ENCODE results near the gene FAM13A. TPM values are rescaled to one million over a fixed set of nuclear protein-coding genes. Genes with fewer than 3 reads are reported as not detected.

The FAM13A gene
- total RNA-seq, 1 donor from 2014 or later, result 13.2 TPM

DNA sequence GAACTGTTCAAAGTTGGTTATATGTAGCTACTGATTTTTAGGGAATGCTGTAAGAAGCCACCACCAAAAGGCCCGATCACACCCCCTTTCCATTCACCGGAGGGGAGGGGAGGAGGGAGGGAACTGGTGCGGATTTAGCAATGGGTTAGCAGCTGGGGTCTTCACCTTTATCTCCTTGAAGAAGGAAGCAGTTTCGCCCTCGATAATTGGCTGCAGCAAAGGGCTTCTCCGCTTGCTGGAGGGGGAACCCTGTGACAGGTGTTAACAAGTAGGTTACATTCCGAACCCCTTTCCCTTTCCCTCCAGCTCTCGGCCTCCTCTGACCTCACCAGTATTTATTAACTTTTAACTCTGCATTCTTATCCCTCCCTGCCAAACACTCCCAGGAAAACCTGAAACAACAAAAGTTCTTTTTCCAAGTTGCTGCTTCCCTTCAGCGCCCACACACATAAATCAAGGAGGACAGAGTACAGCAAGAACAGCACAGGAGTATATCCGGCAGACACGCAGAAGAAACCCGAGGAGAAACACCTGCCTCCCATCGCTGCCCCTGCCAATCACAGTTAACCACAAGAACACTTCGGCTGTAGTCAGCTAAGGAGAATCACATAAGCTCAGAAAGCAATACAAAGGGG, 319.6 kb downstream of the FAM13A start:
- TF ChIP-seq, protein P1, sequence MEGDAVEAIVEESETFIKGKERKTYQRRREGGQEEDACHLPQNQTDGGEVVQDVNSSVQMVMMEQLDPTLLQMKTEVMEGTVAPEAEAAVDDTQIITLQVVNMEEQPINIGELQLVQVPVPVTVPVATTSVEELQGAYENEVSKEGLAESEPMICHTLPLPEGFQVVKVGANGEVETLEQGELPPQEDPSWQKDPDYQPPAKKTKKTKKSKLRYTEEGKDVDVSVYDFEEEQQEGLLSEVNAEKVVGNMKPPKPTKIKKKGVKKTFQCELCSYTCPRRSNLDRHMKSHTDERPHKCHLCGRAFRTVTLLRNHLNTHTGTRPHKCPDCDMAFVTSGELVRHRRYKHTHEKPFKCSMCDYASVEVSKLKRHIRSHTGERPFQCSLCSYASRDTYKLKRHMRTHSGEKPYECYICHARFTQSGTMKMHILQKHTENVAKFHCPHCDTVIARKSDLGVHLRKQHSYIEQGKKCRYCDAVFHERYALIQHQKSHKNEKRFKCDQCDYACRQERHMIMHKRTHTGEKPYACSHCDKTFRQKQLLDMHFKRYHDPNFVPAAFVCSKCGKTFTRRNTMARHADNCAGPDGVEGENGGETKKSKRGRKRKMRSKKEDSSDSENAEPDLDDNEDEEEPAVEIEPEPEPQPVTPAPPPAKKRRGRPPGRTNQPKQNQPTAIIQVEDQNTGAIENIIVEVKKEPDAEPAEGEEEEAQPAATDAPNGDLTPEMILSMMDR (IDR thresholded peaks at IDR 0.05), result no peak
- Histone ChIP-seq H3K27me3 (no peaks in the 10 kb centered on the region), H3K9me3 (no peaks in the 10 kb centered on the region), H3K27ac (peak overlapping the region; percentile 42 to 63), H3K36me3 (peaks cover 0 to 6% of the 10 kb centered on the region in 2 donors), H3K4me3 (peak overlapping the region in 1 of 2 donors; percentile 31), H3K4me1 (peaks cover 8 to 33% of the 10 kb centered on the region in 2 donors)
- intact Hi-C loops (cut with DNase I), result no loop called here
- no peak for DNase-seq (ENCODE audit: low spot score in 2 of 2)

DNA sequence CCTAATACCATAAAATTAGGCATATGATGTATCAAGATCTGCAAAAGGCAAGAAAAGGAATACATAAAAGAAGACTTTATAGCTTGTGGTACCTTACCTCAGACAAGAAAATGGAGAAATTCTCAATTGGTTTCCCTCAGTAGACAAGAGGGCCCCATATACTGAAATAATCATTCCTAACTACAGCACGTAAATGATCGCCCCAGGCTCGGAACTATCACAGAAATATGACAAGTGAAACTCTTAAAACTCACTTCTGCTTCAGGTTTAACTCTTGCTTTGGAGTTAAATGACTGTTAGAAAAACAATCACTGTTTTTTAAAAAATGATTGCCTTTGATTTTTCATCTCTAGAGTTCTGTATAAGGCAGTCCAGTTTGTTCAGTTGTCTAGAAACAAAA, 320.7 kb downstream of the FAM13A start:
- intact Hi-C loops (cut with DNase I), result no loop called here
- Histone ChIP-seq H3K4me3 (no peak overlapping the region), H3K27me3 (no peaks in the 10 kb centered on the region), H3K9me3 (no peaks in the 10 kb centered on the region), H3K27ac (peak overlapping the region; percentile 42 to 63), H3K36me3 (peaks cover 0 to 6% of the 10 kb centered on the region in 2 donors), H3K4me1 (peaks cover 8 to 33% of the 10 kb centered on the region in 2 donors)
- TF ChIP-seq, protein P1 (IDR thresholded peaks at IDR 0.05), result no peak
- DNase-seq (ENCODE audit: low spot score in 2 of 2), result no peak

DNA sequence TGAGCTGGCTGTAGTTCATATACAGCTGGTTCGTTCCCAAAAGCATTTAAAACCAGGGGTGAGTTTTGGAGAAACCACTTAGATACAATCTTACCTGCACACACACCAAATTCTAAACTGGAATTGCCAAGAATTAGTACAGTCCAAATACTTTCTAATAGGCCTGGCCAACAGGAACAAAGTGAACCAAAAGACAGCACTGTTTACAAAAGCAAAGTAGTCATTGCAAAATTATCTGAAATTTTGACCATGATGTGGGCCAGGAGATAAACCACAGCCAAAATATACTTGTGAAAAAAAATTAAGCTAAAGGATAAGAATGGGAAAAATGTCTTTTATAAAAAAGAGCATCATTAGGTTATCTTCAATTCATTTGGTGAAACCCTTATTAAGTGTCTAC, 321.4 kb downstream of the FAM13A start:
- Histone ChIP-seq H3K4me3 (no peak overlapping the region), H3K27me3 (no peaks in the 10 kb centered on the region), H3K9me3 (no peaks in the 10 kb centered on the region), H3K4me1 (peaks cover 8 to 33% of the 10 kb centered on the region in 2 donors), H3K27ac (peak overlapping the region; percentile 4 to 63), H3K36me3 (peaks cover 5 to 10% of the 10 kb centered on the region in 2 donors)
- no peak for DNase-seq (ENCODE audit: low spot score in 2 of 2)
- TF ChIP-seq, protein P1 (IDR thresholded peaks at IDR 0.05), result no peak
- intact Hi-C loops (cut with DNase I), result no loop called here

DNA sequence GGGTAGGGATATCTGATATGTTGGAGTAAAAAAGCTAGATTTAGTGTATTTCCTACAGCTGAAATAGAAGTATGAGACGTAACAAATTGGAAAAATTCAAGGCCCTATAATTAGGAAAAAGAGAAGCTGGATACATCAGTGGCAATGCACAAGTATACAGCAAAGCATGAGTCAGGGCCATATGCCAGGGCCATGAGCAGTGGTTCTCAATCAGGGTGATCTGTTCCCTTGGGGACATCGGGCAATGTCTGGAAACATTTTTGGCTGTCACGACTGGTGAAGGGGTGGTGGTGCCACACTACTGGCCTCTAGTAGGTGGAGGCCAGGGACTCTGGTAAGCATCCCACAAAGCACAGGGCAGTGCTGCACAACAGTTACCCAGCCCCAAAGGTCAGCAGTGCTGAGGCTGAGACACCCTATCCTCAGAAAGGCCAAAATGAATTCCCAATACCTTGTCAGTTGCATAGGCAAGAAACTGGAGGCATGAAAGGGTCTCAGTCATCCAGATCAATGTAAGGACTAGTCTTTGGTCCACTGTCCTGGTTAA, 322.5 kb downstream of the FAM13A start:
- Histone ChIP-seq H3K27ac (peak overlapping the region; percentile 6 to 55), H3K36me3 (peaks cover 8 to 14% of the 10 kb centered on the region in 2 donors), H3K4me3 (no peak overlapping the region), H3K4me1 (peaks cover 8 to 33% of the 10 kb centered on the region in 2 donors), H3K27me3 (no peaks in the 10 kb centered on the region), H3K9me3 (no peaks in the 10 kb centered on the region)
- DNase-seq (ENCODE audit: low spot score in 2 of 2), result no peak
- intact Hi-C loops (cut with DNase I), result no loop called here
- TF ChIP-seq, protein P1 (IDR thresholded peaks at IDR 0.05), result no peak

DNA sequence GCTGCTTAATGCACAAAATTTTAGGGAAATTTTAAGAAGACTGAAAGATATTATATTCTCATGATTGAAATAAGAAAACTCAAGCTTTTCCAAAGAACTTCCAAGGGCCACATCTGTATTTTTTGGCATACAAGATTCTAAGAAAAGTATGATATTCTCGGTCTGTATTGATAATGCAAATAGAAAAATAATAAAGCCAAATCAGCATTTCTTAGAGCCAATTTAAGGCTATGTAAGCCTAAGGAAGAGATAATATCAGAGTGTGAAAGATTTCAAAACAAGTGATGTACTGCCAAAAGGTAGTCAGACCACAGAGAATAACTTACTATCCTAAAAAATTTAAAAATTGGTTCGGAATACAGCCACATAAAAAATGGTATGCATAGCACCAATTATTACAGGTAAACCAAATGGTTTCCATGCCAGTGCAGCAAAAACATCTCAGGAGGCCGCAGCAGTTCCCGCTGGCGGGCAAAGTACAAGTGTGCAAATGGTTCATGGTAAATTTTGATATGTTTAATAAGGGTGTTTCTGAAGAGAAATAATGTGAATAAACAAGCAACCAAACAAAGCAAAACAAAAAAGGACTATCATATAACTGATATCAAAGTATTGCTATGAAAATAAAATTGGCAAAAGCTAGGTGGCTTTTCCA, 324.1 kb downstream of the FAM13A start:
- H3K36me3 ChIP-seq, result peaks cover 10 to 16% of the 10 kb centered on the region in 2 donors
- no peak for DNase-seq (ENCODE audit: low spot score in 2 of 2)
- peaks cover 8 to 23% of the 10 kb centered on the region in 2 donors for H3K4me1 ChIP-seq
- TF ChIP-seq, protein P1 (IDR thresholded peaks at IDR 0.05), result no peak
- H3K27me3 ChIP-seq, result no peaks in the 10 kb centered on the region
- H3K9me3 ChIP-seq, result no peaks in the 10 kb centered on the region
- intact Hi-C loops (cut with DNase I), result no loop called here
- H3K27ac ChIP-seq, result no peak overlapping the region
- H3K4me3 ChIP-seq, result no peak overlapping the region

Measured in ascending aorta (tissue), 2 donors.